CD14-positive monocyte (primary cell): ENCODE data around the gene PDIA5. TPM values are rescaled to one million over a fixed set of nuclear protein-coding genes. Genes with fewer than 3 reads are reported as not detected.
A peak's percentile ranks its signal among the peaks of the same experiment; 100 is the strongest.

Experiments
- DNase-seq, 3 donors: peaks; one replicate each; pipeline ENCODE4 v3.0.0-alpha.2; 2011 to 2022
- H2AFZ ChIP-seq: 2 replicates; pipeline ENCODE4 v1.6.0; 2012; ENCODE audit warnings: mild to moderate bottlenecking, low read depth, low read length, inconsistent platforms; ENCODE audit not compliant: insufficient read depth, poor library complexity, severe bottlenecking
- H3K27ac ChIP-seq, 2 donors: 1 replicate in 1 of 2; 2 replicates in 1 of 2; pipeline ENCODE4 v1.5.1; 2012 to 2013; ENCODE audit warnings: low read length in 2 of 2, control low read depth in 1 of 2, inconsistent platforms in 1 of 2, low read depth in 1 of 2, mild to moderate bottlenecking in 1 of 2
- H3K27me3 ChIP-seq, 2 donors: one replicate each; pipeline versions ENCODE4 v1.6.0 to v1.6.1; 2011 to 2013; ENCODE audit warnings: low read length in 2 of 2; ENCODE audit not compliant: control insufficient read depth in 2 of 2, insufficient read depth in 2 of 2
- H3K36me3 ChIP-seq, 2 donors: replicated peaks in 1 of 2; 1 replicate in 1 of 2; 2 replicates in 1 of 2; pipeline versions ENCODE4 v1.5.1 to v1.6.1; 2012 to 2013; ENCODE audit warnings: low read length in 2 of 2, control low read depth in 1 of 2, inconsistent platforms in 1 of 2, mild to moderate bottlenecking in 1 of 2; ENCODE audit not compliant: insufficient read depth in 2 of 2, control insufficient read depth in 1 of 2
- H3K4me1 ChIP-seq, 2 donors: 1 replicate in 1 of 2; 2 replicates in 1 of 2; pipeline versions ENCODE4 v1.5.1 to v1.6.1; 2012 to 2013; ENCODE audit warnings: low read length in 2 of 2, control low read depth in 1 of 2, inconsistent platforms in 1 of 2, mild to moderate bottlenecking in 1 of 2, moderate library complexity in 1 of 2; ENCODE audit not compliant: insufficient read depth in 2 of 2, control insufficient read depth in 1 of 2
- H3K4me2 ChIP-seq: replicated peaks from 2 replicates; pipeline ENCODE3; 2012; ENCODE audit warnings: low read length, moderate library complexity, mild to moderate bottlenecking; ENCODE audit not compliant: poor library complexity, severe bottlenecking; ENCODE audit errors: extremely low read depth
- H3K4me3 ChIP-seq, 3 experiments: fragments of 200-600 bp in 1 of 3; sonication (generic) in 1 of 3; replicated peaks in 1 of 3; 1 replicate in 2 of 3; 2 replicates in 1 of 3; pipeline ENCODE4 v1.5.1; 2011 to 2013; ENCODE audit warnings: low read length in 3 of 3, mild to moderate bottlenecking in 3 of 3, control low read depth in 2 of 3, low read depth in 2 of 3, inconsistent platforms in 1 of 3, moderate library complexity in 1 of 3
- H3K79me2 ChIP-seq: 2 replicates; pipeline ENCODE4 v1.6.0; 2012; ENCODE audit warnings: mild to moderate bottlenecking, control low read depth, inconsistent platforms, low read length, moderate library complexity; ENCODE audit not compliant: insufficient read depth
- H3K9ac ChIP-seq: 2 replicates; pipeline ENCODE4 v1.6.0; 2017; ENCODE audit warnings: low read length, mild to moderate bottlenecking; ENCODE audit not compliant: insufficient read depth, poor library complexity, severe bottlenecking
- H3K9me3 ChIP-seq, 2 donors: replicated peaks in 1 of 2; 1 replicate in 1 of 2; 2 replicates in 1 of 2; pipeline versions ENCODE4 v1.5.1 to v1.6.1; 2012 to 2013; ENCODE audit warnings: low read length in 2 of 2, control low read depth in 1 of 2; ENCODE audit not compliant: control insufficient read depth in 1 of 2, insufficient read depth in 1 of 2
- H4K20me1 ChIP-seq: 2 replicates; pipeline ENCODE4 v1.6.0; 2012; ENCODE audit warnings: mild to moderate bottlenecking, low read length, control low read depth, moderate library complexity; ENCODE audit not compliant: insufficient read depth
- H3K27ac Mint-ChIP-seq, 7 donors: one replicate each; pipeline ENCODE4 v1.8.0; 2020; ENCODE audit warnings: mild to moderate bottlenecking in 7 of 7, mixed read lengths in 7 of 7, moderate library complexity in 6 of 7, inconsistent platforms in 2 of 7
- H3K27me3 Mint-ChIP-seq, 3 donors: one replicate each; pipeline ENCODE4 v1.8.0; 2021 to 2022; ENCODE audit warnings: low read depth in 3 of 3, mild to moderate bottlenecking in 3 of 3, mixed read lengths in 3 of 3, moderate library complexity in 3 of 3, inconsistent platforms in 1 of 3
- H3K36me3 Mint-ChIP-seq, 2 donors: one replicate each; pipeline ENCODE4 v1.8.0; 2020; ENCODE audit warnings: mixed read lengths in 2 of 2, inconsistent platforms in 1 of 2, mild to moderate bottlenecking in 1 of 2
- H3K4me1 Mint-ChIP-seq: one replicate; pipeline ENCODE4 v1.8.0; 2020; ENCODE audit warnings: mild to moderate bottlenecking, mixed read lengths
- H3K4me3 Mint-ChIP-seq, 2 donors: one replicate each; pipeline ENCODE4 v1.8.0; 2020; ENCODE audit warnings: mild to moderate bottlenecking in 2 of 2, mixed read lengths in 2 of 2, moderate library complexity in 1 of 2
- H3K9me3 Mint-ChIP-seq, 7 donors: one replicate each; pipeline ENCODE4 v1.8.0; 2020 to 2022; ENCODE audit warnings: mixed read lengths in 7 of 7, mild to moderate bottlenecking in 6 of 7, moderate library complexity in 6 of 7, inconsistent platforms in 2 of 7
- WGBS: methylation state at CpG from one replicate; pipeline ENCODE4 v1.1.5; 2013; ENCODE audit warnings: missing lambda C conversion rate; ENCODE audit not compliant: insufficient coverage; 5-methylcytosine and 5-hydroxymethylcytosine counted together
- intact Hi-C, 2 donors: fragments of 100-400 bp; cut with micrococcal nuclease; formaldehyde crosslinking; loops; one replicate each; pipeline versions ENCODE4 v1.15.0 to v1.15.1; 2023
- polyA plus RNA-seq, 3 donors: library from polyadenylated mRNA; depleted of rRNA in 1 of 3; unstranded in 2 of 3; stranded (reverse) in 1 of 3; fragments of 300-500 nt in 2 of 3; fragments of >200 nt in 1 of 3; fragmentation: Illumina TruSeq in 2 of 3; gene quantifications; 1 replicate in 2 of 3; 2 replicates in 1 of 3; pipeline ENCODE4 v1.2.3, GENCODE V29; 2012 to 2021
- TF ChIP-seq, protein P1 (sequence below): fragments of 200-600 bp; IDR thresholded peaks from one replicate; pipeline ENCODE4 v1.8.0; 2022; ENCODE audit warnings: antibody characterized with exemption, mild to moderate bottlenecking

PDIA5 gene
- polyA plus RNA-seq, 3 donors, result 7.1 to 10.0 (median 9.2) TPM

DNA sequence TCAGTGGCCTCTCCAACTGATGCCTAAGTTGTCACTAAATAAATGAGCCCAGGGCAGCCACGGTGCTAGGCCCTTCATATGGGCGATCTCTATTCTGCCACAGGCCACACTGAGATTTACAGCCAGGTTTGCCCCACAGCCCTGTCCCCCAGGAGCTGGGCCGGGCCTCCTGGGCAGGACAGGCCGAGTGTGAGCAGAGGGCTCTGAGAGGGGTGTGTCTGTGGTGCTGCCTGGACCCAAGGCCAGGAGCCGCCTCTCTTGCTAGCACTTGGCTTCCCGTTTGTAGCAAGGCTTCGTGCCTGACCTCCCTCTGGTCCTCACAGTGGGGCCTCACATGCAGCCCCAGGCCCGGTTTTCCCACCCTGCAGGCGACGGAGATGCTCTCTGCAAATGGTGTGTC lies 67.8 kb downstream of the PDIA5 start:
- H3K4me1 ChIP-seq, result no peaks in the 10 kb centered on the region
- H3K9ac ChIP-seq, result no peak overlapping the region
- Mint-ChIP-seq H3K27me3 (no peaks in the 10 kb centered on the region), H3K36me3 (peaks cover 39 to 62% of the 10 kb centered on the region in 2 donors), H3K27ac (peak overlapping the region in 1 of 7 donors; percentile 2), H3K4me1 (no peaks in the 10 kb centered on the region), H3K4me3 (no peak overlapping the region), H3K9me3 (no peaks in the 10 kb centered on the region)
- H3K27me3 ChIP-seq, result no peaks in the 10 kb centered on the region
- H2AFZ ChIP-seq, result no peak overlapping the region
- intact Hi-C loops, result no loop called here
- no peak overlapping the region for H3K4me3 ChIP-seq
- peaks cover 29 to 68% of the 10 kb centered on the region in 2 donors for H3K36me3 ChIP-seq
- H3K9me3 ChIP-seq, result no peaks in the 10 kb centered on the region
- H3K4me2 ChIP-seq, result no peak overlapping the region
- no peak for DNase-seq
- H4K20me1 ChIP-seq, result no peaks in the 10 kb centered on the region
- TF ChIP-seq, protein P1, sequence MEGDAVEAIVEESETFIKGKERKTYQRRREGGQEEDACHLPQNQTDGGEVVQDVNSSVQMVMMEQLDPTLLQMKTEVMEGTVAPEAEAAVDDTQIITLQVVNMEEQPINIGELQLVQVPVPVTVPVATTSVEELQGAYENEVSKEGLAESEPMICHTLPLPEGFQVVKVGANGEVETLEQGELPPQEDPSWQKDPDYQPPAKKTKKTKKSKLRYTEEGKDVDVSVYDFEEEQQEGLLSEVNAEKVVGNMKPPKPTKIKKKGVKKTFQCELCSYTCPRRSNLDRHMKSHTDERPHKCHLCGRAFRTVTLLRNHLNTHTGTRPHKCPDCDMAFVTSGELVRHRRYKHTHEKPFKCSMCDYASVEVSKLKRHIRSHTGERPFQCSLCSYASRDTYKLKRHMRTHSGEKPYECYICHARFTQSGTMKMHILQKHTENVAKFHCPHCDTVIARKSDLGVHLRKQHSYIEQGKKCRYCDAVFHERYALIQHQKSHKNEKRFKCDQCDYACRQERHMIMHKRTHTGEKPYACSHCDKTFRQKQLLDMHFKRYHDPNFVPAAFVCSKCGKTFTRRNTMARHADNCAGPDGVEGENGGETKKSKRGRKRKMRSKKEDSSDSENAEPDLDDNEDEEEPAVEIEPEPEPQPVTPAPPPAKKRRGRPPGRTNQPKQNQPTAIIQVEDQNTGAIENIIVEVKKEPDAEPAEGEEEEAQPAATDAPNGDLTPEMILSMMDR, result no peak
- H3K79me2 ChIP-seq, result no peaks in the 10 kb centered on the region
- 80% methylated on average over 5 of the region's 10 CpGs for WGBS
- H3K27ac ChIP-seq, result no peak overlapping the region

DNA sequence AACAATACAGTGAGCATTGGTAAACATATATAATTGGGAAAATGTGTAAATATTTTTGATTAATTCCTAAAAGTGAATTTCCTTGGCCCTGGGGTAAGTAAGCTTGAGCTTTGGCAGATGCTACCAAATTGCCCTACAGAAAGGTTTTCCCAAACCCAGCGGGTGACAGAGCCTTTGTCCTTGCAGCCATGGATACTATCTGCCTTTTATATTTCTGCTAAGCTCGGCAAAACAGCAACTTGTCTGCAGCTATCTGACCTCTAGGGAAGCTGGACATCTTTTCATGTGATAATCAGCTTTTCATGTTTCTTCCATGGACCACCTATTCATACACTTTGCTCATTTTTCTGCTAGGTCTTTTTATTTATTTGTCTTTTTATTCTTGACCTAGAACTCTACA lies 70.2 kb downstream of the PDIA5 start:
- 90% methylated on average over 1 of the region's 2 CpGs for WGBS
- intact Hi-C loops, result no loop called here
- H3K36me3 ChIP-seq, result peaks cover 24 to 58% of the 10 kb centered on the region in 2 donors
- Mint-ChIP-seq H3K36me3 (peaks cover 39 to 60% of the 10 kb centered on the region in 2 donors), H3K4me3 (no peak overlapping the region), H3K9me3 (no peaks in the 10 kb centered on the region), H3K27ac (no peak overlapping the region), H3K27me3 (no peaks in the 10 kb centered on the region), H3K4me1 (no peaks in the 10 kb centered on the region)
- H3K27me3 ChIP-seq, result no peaks in the 10 kb centered on the region
- H3K9me3 ChIP-seq, result no peaks in the 10 kb centered on the region
- H3K79me2 ChIP-seq, result no peaks in the 10 kb centered on the region
- TF ChIP-seq, protein P1, result no peak
- H4K20me1 ChIP-seq, result no peaks in the 10 kb centered on the region
- no peak overlapping the region for H3K27ac ChIP-seq
- no peak overlapping the region for H2AFZ ChIP-seq
- H3K4me3 ChIP-seq, result no peak overlapping the region
- H3K9ac ChIP-seq, result no peak overlapping the region
- H3K4me1 ChIP-seq, result no peaks in the 10 kb centered on the region
- no peak for DNase-seq
- H3K4me2 ChIP-seq, result no peak overlapping the region
